Activated CD4-positive, alpha-beta T cell treated with anti-CD3 and anti-CD28 coated beads, Interleukin-2, amount 10 ng/mL, durations not matched to agents 24 days and 14 days (primary cell): ENCODE data around the gene NWD2. TPM values are rescaled to one million over a fixed set of nuclear protein-coding genes. Genes with fewer than 3 reads are reported as not detected.

Experiments
- DNase-seq: peaks from one replicate; pipeline ENCODE4 v3.0.0; 2022
- H3K27ac Mint-ChIP-seq: one replicate; pipeline ENCODE4 v1.8.0; 2022; ENCODE audit warnings: mild to moderate bottlenecking, mixed read lengths
- H3K27me3 Mint-ChIP-seq: one replicate; pipeline ENCODE4 v1.8.0; 2022; ENCODE audit warnings: mixed read lengths
- H3K36me3 Mint-ChIP-seq: one replicate; pipeline ENCODE4 v1.8.0; 2022; ENCODE audit warnings: low read depth, mild to moderate bottlenecking, mixed read lengths
- H3K4me1 Mint-ChIP-seq: one replicate; pipeline ENCODE4 v1.8.0; 2021; ENCODE audit warnings: mixed read lengths
- H3K4me3 Mint-ChIP-seq: one replicate; pipeline ENCODE4 v1.8.0; 2022; ENCODE audit warnings: mild to moderate bottlenecking, moderate library complexity, mixed read lengths
- H3K9me3 Mint-ChIP-seq: one replicate; pipeline ENCODE4 v1.8.0; 2021; ENCODE audit warnings: mixed read lengths
- intact Hi-C: fragments of 100-400 bp; cut with micrococcal nuclease; formaldehyde crosslinking; loops from one replicate; pipeline ENCODE4 v1.15.1; 2023
- total RNA-seq: library from RNA; stranded (reverse); gene quantifications from 2 replicates; pipeline ENCODE4 v1.2.3, GENCODE V29; 2022

Gene NWD2
- total RNA-seq, 1 donor from 2014 or later, result not detected

GRCh38 chr4:37446016-37446415 is 201.5 kb downstream of the NWD2 start:
- H3K36me3 Mint-ChIP-seq, result no peaks in the 10 kb centered on the region
- DNase-seq, result no peak
- no peak overlapping the region for H3K27ac Mint-ChIP-seq
- peaks cover 19% of the 10 kb centered on the region for H3K27me3 Mint-ChIP-seq
- no peaks in the 10 kb centered on the region for H3K4me1 Mint-ChIP-seq
- H3K9me3 Mint-ChIP-seq, result no peaks in the 10 kb centered on the region
- H3K4me3 Mint-ChIP-seq, result no peak overlapping the region
- intact Hi-C loops, result no loop called here

GRCh38 chr4:37447886-37448285 is 203.3 kb downstream of the NWD2 start:
- Mint-ChIP-seq H3K36me3 (no peaks in the 10 kb centered on the region), H3K4me3 (no peak overlapping the region)

GRCh38 chr4:37450309-37450708 is 205.8 kb downstream of the NWD2 start:
- Mint-ChIP-seq H3K36me3 (no peaks in the 10 kb centered on the region), H3K27me3 (peaks cover 42% of the 10 kb centered on the region), H3K4me1 (peaks cover 11% of the 10 kb centered on the region), H3K9me3 (no peaks in the 10 kb centered on the region), H3K4me3 (no peak overlapping the region), H3K27ac (no peak overlapping the region)
- intact Hi-C loops, result loop anchor here (10.0 kb wide), 2 partner anchors 314 to 584 kb away; no protein-coding TSS in a partner anchor
- DNase-seq, result no peak

More at GRCh38 chr4:37447886-37448285, 203.3 kb downstream of the NWD2 start:
- no peak overlapping the region for H3K27ac Mint-ChIP-seq
- peaks cover 24% of the 10 kb centered on the region for H3K27me3 Mint-ChIP-seq
- H3K9me3 Mint-ChIP-seq, result no peaks in the 10 kb centered on the region
- intact Hi-C loops, result no loop called here
- H3K4me1 Mint-ChIP-seq, result peaks cover 2% of the 10 kb centered on the region
- DNase-seq, result no peak

GRCh38 chr4:37450911-37451310 is 206.4 kb downstream of the NWD2 start:
- Mint-ChIP-seq H3K27ac (no peak overlapping the region), H3K36me3 (no peaks in the 10 kb centered on the region), H3K4me1 (peaks cover 11% of the 10 kb centered on the region), H3K4me3 (no peak overlapping the region), H3K9me3 (no peaks in the 10 kb centered on the region), H3K27me3 (peaks cover 48% of the 10 kb centered on the region)
- DNase-seq, result no peak
- intact Hi-C loops, result loop anchor here (10.0 kb wide), 2 partner anchors 314 to 584 kb away; no protein-coding TSS in a partner anchor

GRCh38 chr4:37451656-37452055 is 207.1 kb downstream of the NWD2 start:
- no peaks in the 10 kb centered on the region for H3K9me3 Mint-ChIP-seq
- no peak overlapping the region for H3K4me3 Mint-ChIP-seq
- no peak overlapping the region for H3K27ac Mint-ChIP-seq
- H3K27me3 Mint-ChIP-seq, result peaks cover 55% of the 10 kb centered on the region
- H3K36me3 Mint-ChIP-seq, result no peaks in the 10 kb centered on the region
- intact Hi-C loops, result loop anchor here (2.0 to 10.0 kb wide), 3 partner anchors 313 to 583 kb away; no protein-coding TSS in a partner anchor
- no peak for DNase-seq
- peaks cover 11% of the 10 kb centered on the region for H3K4me1 Mint-ChIP-seq

- peak overlapping the region; percentile 69 for H3K4me3 Mint-ChIP-seq
Observed at GRCh38 chr4:37452952-37453280, 208.4 kb downstream of the NWD2 start.

GRCh38 chr4:37453281-37453998 is 208.9 kb downstream of the NWD2 start:
- intact Hi-C loops, result loop anchor here (1.0 to 10.0 kb wide), 4 partner anchors 113 to 581 kb away; no protein-coding TSS in a partner anchor
- H3K27me3 Mint-ChIP-seq, result peaks cover 61% of the 10 kb centered on the region
- DNase-seq, result peak; percentile 85
- peaks cover 11% of the 10 kb centered on the region for H3K4me1 Mint-ChIP-seq
- H3K36me3 Mint-ChIP-seq, result no peaks in the 10 kb centered on the region
- no peaks in the 10 kb centered on the region for H3K9me3 Mint-ChIP-seq
- H3K27ac Mint-ChIP-seq, result no peak overlapping the region
- H3K4me3 Mint-ChIP-seq, result peak overlapping the region; percentile 69

More at GRCh38 chr4:37452952-37453280, 208.4 kb downstream of the NWD2 start:
- intact Hi-C loops, result loop anchor here (1.0 to 10.0 kb wide), 4 partner anchors 113 to 582 kb away; no protein-coding TSS in a partner anchor
- Mint-ChIP-seq H3K4me1 (peaks cover 11% of the 10 kb centered on the region), H3K36me3 (no peaks in the 10 kb centered on the region), H3K27me3 (peaks cover 62% of the 10 kb centered on the region), H3K27ac (no peak overlapping the region), H3K9me3 (no peaks in the 10 kb centered on the region)
- peak; percentile 82 for DNase-seq

GRCh38 chr4:37453999-37454800 is 209.7 kb downstream of the NWD2 start:
- H3K4me1 Mint-ChIP-seq, result peaks cover 11% of the 10 kb centered on the region
- H3K9me3 Mint-ChIP-seq, result no peaks in the 10 kb centered on the region
- H3K27ac Mint-ChIP-seq, result no peak overlapping the region
- no peak for DNase-seq
- H3K27me3 Mint-ChIP-seq, result peaks cover 55% of the 10 kb centered on the region
- no peaks in the 10 kb centered on the region for H3K36me3 Mint-ChIP-seq
- H3K4me3 Mint-ChIP-seq, result peak overlapping the region; percentile 46
- intact Hi-C loops, result loop anchor here (1.0 to 10.0 kb wide), 4 partner anchors 112 to 581 kb away; no protein-coding TSS in a partner anchor

- H3K9me3 Mint-ChIP-seq, result no peaks in the 10 kb centered on the region
- H3K36me3 Mint-ChIP-seq, result no peaks in the 10 kb centered on the region
- no peak overlapping the region for H3K4me3 Mint-ChIP-seq
- no peak overlapping the region for H3K27ac Mint-ChIP-seq
- peaks cover 11% of the 10 kb centered on the region for H3K4me1 Mint-ChIP-seq
- intact Hi-C loops, result loop anchor here (10.0 kb wide), 2 partner anchors 309 to 579 kb away; no protein-coding TSS in a partner anchor
- DNase-seq, result no peak
- peaks cover 54% of the 10 kb centered on the region for H3K27me3 Mint-ChIP-seq
Observed at GRCh38 chr4:37455301-37456131, 211.0 kb downstream of the NWD2 start.

- no peaks in the 10 kb centered on the region for H3K4me1 Mint-ChIP-seq
- peaks cover 16% of the 10 kb centered on the region for H3K27me3 Mint-ChIP-seq
- H3K4me3 Mint-ChIP-seq, result no peak overlapping the region
- DNase-seq, result no peak
- no peaks in the 10 kb centered on the region for H3K36me3 Mint-ChIP-seq
- no peaks in the 10 kb centered on the region for H3K9me3 Mint-ChIP-seq
- intact Hi-C loops, result no loop called here
- no peak overlapping the region for H3K27ac Mint-ChIP-seq
Observed at GRCh38 chr4:37461801-37462200, 217.3 kb downstream of the NWD2 start.

GRCh38 chr4:37463033-37463856 is 218.7 kb downstream of the NWD2 start:
- intact Hi-C loops, result no loop called here
- Mint-ChIP-seq H3K4me1 (no peaks in the 10 kb centered on the region), H3K4me3 (no peak overlapping the region), H3K27me3 (peaks cover 11% of the 10 kb centered on the region), H3K27ac (no peak overlapping the region), H3K36me3 (no peaks in the 10 kb centered on the region), H3K9me3 (no peaks in the 10 kb centered on the region)
- no peak for DNase-seq

- no peak for DNase-seq
- Mint-ChIP-seq H3K27me3 (peaks cover 11% of the 10 kb centered on the region), H3K27ac (no peak overlapping the region), H3K9me3 (no peaks in the 10 kb centered on the region), H3K4me1 (no peaks in the 10 kb centered on the region), H3K36me3 (no peaks in the 10 kb centered on the region), H3K4me3 (no peak overlapping the region)
- intact Hi-C loops, result no loop called here
Observed at GRCh38 chr4:37464373-37465128, 220.0 kb downstream of the NWD2 start.
